DMS79 (cell line): Measurements from ENCODE around the gene SLC22A23.

Source experiments
- DNase-seq: peaks from one replicate; lab custom pipeline; 2025; lab: John Stamatoyannopoulos, UW

The SLC22A23 gene

DNA sequence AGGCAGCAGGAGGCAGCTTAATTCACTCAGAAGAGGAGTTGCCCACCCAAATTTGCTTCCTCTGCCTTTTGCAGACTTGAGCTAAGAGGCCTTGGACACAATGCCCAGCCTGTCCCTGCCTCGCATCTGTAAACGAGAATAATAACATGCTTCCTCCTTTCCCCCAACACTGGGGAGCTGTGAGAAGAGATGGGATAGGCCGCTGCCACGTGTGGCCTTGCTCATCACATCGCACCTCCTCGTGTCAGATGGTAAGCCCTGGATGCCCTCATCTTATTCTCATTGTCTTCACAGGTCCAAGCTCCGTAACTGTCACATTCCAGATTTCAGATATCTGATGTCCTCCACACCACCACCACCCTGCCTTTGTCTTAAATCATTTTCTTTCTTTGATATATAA lies 216.3 kb downstream of the SLC22A23 start:
- no peak for DNase-seq

DNA sequence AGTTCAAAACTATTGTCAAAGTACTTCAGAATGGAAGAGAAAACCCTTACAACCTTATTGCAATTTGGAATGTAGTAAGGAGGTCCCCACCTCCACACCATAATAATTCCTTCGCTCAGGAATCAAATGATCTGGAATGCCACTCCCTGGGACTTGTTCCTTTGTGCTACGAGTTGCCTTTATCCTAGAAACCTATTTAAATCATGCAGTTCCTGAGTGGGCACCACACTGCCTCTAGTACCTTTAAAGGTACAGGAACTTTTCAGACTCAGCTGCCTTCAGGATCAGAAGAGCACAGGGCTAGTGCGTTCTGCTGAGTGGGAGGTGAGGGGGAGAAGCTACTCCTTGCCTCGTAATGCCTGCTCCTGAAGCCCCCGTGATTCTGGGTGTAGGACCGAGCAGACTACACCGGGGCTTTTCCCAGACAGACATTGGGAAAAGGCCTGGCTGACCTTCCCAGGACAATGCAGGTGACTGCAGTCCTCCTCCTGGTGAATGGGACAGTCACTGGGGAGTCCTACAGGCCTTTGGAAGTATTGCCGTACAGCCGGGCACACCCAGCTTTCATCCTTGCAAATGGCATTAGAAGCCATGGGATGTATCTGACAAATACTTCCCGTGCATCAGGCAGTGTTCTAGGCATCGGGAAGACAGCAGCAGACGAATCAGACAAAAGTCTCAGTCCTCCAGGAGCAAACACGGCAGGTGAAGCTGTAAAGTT lies 217.6 kb downstream of the SLC22A23 start:
- DNase-seq, result no peak

DNA sequence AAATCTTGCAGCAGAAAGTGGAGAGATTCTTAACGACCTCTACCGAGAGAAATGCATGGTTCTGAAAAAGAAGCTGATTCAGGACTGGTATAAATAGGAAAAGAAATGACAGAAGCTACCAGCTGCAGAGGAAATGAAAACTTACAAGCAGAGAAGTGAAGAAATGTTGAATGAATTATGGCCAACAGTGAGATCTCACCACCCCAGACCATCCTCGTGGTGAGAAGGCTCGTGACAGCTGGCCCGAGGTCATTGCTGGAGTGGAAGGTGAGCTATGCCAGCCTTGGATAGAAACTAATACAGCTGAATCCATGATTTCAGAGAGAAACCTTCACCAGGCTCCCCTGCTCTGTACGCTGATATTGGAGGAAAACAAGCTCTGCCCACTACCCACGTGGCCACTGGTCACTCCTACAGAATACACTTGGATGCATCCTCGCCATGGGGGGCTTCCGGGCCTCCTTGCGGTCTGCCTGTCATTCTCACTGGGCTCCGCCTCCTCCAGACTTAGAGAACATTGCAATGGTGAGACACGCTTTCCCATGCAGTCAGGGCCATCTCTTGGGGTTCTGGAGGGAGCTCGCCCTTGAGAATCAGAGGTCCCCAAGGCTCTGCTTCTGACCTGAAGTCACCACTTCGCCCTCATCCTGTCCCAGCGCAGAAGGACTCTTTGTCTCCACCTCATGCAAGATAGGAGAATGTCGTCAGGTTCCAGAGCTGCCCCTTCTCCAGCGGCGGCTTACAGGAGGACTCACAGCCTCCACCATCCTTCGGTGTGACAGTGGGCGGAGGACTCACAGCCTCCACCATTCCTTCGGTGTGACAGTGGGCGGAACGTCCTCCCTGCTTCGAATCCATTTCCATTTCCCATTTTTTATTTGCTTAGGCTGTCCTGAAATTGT lies 218.8 kb downstream of the SLC22A23 start:
- DNase-seq, result no peak

DNA sequence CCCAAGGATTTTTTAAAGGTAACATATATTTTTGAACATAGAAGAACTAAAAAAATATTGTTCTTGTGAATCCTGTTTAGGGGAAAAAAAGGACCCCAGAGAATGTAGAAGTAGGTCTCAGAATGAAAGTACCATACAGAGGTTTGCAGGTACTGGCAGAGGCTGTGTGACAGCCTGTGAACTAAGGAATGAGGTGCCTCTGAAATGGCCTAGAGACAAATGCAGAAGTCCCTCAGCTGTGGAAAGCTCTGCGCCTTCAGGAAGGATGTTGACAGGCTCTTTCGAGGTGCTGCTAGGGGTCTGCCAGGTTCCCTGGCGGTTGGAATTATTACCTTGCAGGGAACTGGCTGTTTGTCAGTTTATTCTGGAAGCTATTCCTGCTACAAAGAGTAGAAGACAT lies 220.8 kb downstream of the SLC22A23 start:
- DNase-seq, result no peak

GRCh38 chr6:3235486-3235885 lies 221.4 kb downstream of the SLC22A23 start:
- DNase-seq, result no peak

DNA sequence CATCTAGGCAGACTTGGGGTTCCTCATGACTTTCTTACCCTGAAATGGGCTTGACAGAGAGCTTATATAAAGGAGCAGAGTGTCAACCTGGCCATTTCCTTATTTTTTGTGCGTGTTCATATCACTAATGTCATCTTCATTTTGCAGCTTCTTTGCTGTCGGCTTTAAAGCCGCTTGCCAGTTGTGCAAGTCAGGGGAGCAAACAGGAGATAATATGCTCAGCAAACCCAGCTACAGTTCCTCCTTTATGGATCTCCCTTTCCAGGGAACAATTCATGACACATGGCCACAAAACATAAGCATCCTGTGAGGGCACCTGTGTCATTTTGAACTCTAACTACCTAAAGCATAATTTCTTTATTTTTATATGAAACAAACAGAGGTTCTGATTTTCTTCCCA lies 222.9 kb downstream of the SLC22A23 start:
- DNase-seq, result no peak

GRCh38 chr6:3233321-3233720 lies 223.5 kb downstream of the SLC22A23 start:
- DNase-seq, result no peak

DNA sequence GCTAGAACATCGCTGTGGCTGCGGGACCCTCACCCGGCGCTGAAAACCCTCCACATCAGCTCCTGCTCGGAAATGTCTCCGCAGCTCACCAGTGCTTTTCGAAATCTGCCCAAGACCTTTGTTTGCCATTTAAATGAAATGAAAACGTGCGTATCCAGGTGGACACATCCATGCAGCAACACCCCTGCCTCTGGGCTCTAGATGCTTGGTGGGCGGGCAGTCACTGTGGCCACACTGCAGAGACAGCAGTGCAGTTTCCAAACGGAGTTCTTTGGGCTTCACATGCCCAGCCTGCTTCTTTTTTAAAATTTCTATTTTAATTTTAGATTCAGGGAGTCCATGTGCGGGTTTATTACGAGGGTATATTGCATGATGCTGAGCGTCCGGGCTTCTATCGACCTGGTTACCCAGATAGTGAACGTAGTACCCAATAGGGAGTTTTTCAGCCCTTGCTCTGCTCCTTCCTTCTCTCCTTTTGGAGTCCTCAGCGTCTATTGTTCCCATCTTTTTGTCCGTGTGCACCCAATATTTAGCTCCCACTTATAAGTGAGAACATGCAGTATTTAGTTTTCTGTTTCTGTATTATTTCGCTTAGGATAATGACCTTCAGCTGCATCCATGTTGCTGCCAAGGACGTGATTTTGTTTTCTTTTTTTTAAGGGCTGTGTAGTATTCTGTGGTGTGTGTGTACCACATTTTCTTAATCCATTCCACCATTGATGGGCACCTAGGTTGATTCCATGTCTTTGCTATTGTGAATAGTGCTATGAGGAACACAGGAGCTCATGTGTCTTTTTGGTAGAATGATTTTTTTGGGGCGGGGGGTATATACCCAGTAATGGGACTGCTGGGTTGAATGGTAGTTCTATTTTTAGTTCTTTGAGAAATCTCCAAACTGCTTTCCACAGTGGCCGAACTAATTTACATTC lies 224.6 kb downstream of the SLC22A23 start:
- DNase-seq, result peak; percentile 35

GRCh38 chr6:3231247-3232016 lies 225.4 kb downstream of the SLC22A23 start:
- peak; percentile 67 for DNase-seq

DNA sequence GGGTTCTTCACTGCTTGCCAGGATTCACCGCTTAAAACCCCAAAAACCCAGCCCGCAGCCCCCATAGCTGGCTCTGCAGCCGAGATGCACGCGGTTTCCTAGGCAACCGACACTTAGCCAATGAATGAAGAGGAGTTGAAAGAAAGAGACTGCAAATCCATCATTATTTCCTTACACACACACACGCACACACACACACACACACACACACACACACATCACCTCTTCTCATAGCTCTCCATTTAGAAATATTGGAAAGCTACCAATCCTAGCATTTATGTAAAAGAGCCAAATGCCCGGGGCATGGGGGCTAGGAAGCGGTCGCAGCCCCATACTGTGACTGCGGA lies 226.0 kb downstream of the SLC22A23 start:
- peak; percentile 65 for DNase-seq

GRCh38 chr6:3230256-3230882 lies 226.5 kb downstream of the SLC22A23 start:
- no peak for DNase-seq

DNA sequence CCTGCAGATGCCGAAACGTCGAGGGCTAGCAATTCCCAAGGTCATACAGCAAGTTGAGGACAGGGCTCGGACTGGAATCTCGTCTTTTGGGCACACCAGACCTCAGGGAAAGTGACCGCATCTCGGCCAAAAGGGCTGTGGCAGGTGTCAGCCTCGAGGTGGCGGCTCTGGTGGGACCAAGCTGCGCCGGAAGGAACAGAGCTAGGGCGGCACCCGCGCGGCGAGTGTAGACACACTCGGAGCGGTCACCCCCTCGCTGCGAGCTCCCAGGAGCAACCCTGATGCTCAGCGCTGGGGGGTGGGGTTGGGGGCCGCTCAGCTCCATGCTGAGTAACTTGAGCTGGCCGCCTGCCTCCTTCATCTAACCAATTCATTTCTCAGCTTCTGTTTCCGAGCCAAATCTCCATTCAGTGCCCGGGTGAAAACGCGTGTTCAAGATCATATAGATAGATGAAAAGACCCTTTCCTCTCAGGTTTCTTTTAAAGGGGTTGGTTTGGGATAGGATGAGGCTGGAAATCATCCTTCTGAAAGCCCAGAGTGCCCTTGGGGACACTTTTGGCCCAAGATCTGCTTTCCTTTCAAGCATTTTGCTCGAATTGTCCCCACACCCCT lies 227.2 kb downstream of the SLC22A23 start:
- peak; percentile 55 for DNase-seq

DNA sequence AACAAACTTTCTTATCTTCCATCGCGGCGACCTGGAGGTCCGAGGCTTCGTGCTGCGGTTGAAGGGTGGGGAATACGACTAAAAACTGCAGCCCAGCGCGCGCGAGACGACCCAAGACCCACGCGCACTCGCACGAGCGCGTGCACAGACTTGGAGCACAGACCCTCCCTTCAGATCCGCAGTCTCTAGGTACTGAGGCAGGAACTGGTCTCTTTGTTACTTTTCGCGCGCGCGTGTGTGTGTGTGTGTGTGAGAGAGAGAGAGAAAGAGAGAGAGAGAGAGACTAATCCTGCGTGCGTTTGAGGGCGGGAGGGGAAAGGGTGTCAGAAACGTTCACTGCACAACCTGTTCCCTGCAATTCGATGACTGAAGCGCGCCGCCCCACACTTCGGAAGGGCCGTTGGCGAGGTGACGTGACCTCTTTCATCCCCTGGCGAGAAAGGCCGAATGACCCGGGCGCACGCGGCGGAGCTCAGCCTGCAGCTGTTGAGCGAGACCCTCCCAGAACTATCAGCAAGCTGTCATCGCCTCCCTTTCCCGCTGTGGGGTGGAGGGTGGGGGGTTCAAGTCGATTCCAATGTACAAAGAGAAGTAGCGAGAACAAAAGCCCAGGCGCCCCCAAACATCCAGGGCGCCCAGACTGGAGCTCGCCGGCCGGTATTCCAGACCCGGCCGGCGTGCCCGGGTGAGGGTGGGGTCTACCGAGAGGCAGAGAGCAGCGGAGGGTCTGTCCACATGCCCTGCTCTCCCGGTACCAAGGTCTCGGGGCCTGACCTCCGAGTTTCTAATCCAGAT lies 227.9 kb downstream of the SLC22A23 start:
- peak; percentile 52 for DNase-seq

GRCh38 chr6:3228046-3228671 lies 228.7 kb downstream of the SLC22A23 start:
- peak; percentile 64 for DNase-seq

- DNase-seq, result peak; percentile 77
Observed at GRCh38 chr6:3227363-3228045, 229.3 kb downstream of the SLC22A23 start, which contains the start of gene TUBB2B. TSS of gene TUBB2B (minus strand) at chr6:3227653. CDS start at chr6:3227543, 110 bp downstream.

GRCh38 chr6:3226481-3227362 lies 230.1 kb downstream of the SLC22A23 start:
- no peak for DNase-seq

DNA sequence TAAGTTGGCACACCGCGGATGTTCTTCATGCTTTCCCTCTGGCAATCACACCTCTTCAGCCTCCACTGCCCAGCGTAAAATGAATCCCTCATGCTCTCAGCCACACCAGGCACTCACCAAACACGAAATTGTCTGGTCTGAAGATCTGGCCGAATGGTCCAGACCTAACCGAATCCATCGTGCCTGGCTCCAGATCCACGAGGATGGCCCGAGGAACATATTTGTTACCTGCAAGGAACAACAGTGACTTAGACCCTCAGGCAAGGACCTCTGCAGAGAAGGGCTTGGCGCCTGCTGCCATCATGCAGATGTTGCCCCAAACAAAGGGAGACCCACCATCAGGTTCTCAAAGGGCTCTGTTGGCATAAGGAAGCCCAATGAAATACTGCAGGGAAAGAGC lies 230.8 kb downstream of the SLC22A23 start:
- no peak for DNase-seq
